CD4-positive, alpha-beta T cell treated with Interleukin-2 at 100 ng/mL for 4 hours (primary cell): ENCODE data around the gene HOMER2.
"Not testable (repeated sequence)": the region's sequence is repeated elsewhere in the genome, so short reads cannot be mapped to it uniquely, and the experiment has no call there.

Experiments used
- DNase-seq: peaks from one replicate; pipeline ENCODE4 v3.0.0-alpha.2; 2020; ENCODE audit warnings: low spot score

Gene HOMER2

GRCh38 chr15:82964890-82965289 is 12.4 kb upstream of the HOMER2 start:
- DNase-seq, result no peak

GRCh38 chr15:82963471-82964341 is 11.2 kb upstream of the HOMER2 start:
- no peak for DNase-seq

GRCh38 chr15:82960766-82961165 is 8.2 kb upstream of the HOMER2 start:
- no peak for DNase-seq

GRCh38 chr15:82959423-82959822 is 6.9 kb upstream of the HOMER2 start:
- no peak for DNase-seq

GRCh38 chr15:82958638-82959037 is 6.1 kb upstream of the HOMER2 start:
- DNase-seq, result no peak

GRCh38 chr15:82951472-82952157 is 905 bp downstream of the HOMER2 start:
- no peak for DNase-seq

- no peak for DNase-seq
These were observed 1.7 kb downstream of the HOMER2 start for GRCh38 chr15:82950746-82951370.

GRCh38 chr15:82950295-82950694 is 2.2 kb downstream of the HOMER2 start:
- no peak for DNase-seq

- DNase-seq, result no peak
These were observed 6.3 kb downstream of the HOMER2 start for GRCh38 chr15:82946155-82946701.

- DNase-seq, result no peak
These were observed 7.2 kb downstream of the HOMER2 start for GRCh38 chr15:82945326-82945725.

GRCh38 chr15:82944821-82945220 is 7.7 kb downstream of the HOMER2 start:
- DNase-seq, result no peak

- no peak for DNase-seq
These were observed 8.5 kb downstream of the HOMER2 start for GRCh38 chr15:82944056-82944455.

GRCh38 chr15:82943176-82943575 is 9.3 kb downstream of the HOMER2 start:
- DNase-seq, result no peak

- no peak for DNase-seq
These were observed 9.8 kb downstream of the HOMER2 start for GRCh38 chr15:82942691-82943090.

- DNase-seq, result not testable (repeated sequence)
These were observed 12.8 kb downstream of the HOMER2 start for GRCh38 chr15:82939678-82940077.

GRCh38 chr15:82937712-82938058 is 14.8 kb downstream of the HOMER2 start:
- no peak for DNase-seq

- DNase-seq, result no peak
These were observed 15.4 kb downstream of the HOMER2 start for GRCh38 chr15:82936966-82937711.

- DNase-seq, result no peak
These were observed 17.1 kb downstream of the HOMER2 start for GRCh38 chr15:82935382-82935781.

GRCh38 chr15:82934100-82934880 is 18.2 kb downstream of the HOMER2 start:
- no peak for DNase-seq

GRCh38 chr15:82933576-82933975 is 18.9 kb downstream of the HOMER2 start:
- DNase-seq, result no peak

- no peak for DNase-seq
These were observed 21.3 kb downstream of the HOMER2 start for GRCh38 chr15:82931221-82931620.
